Measurements from ENCODE around the gene DMRTA1.
"Not testable (repeated sequence)": the region's sequence is repeated elsewhere in the genome, so short reads cannot be mapped to it uniquely, and the experiment has no call there.

Gene DMRTA1

GRCh38 chr9:22457448-22457847 lies 10.8 kb downstream of the DMRTA1 start:
- TF ChIP-seq CTCF (IDR thresholded peaks at IDR 0.05; ENCODE audit: insufficient read depth, low read depth, low read length, missing control alignments) = no peak
- no peak for DNase-seq (ENCODE audit: low read depth)
- no peak overlapping the region for H3K4me3 ChIP-seq (ENCODE audit: low read depth, low read length)

- no peak for TF ChIP-seq CTCF (IDR thresholded peaks at IDR 0.05; ENCODE audit: insufficient read depth, low read depth, low read length, missing control alignments)
Observed at GRCh38 chr9:22463205-22463604, 16.6 kb downstream of the DMRTA1 start.

GRCh38 chr9:22469928-22470544 lies 23.4 kb downstream of the DMRTA1 start:
- no peak overlapping the region for H3K4me3 ChIP-seq (ENCODE audit: low read depth, low read length)
- TF ChIP-seq CTCF (IDR thresholded peaks at IDR 0.05; ENCODE audit: insufficient read depth, low read depth, low read length, missing control alignments) = peak; percentile 54
- DNase-seq (ENCODE audit: low read depth) = peak; percentile 37

More at GRCh38 chr9:22463205-22463604, 16.6 kb downstream of the DMRTA1 start:
- DNase-seq (ENCODE audit: low read depth) = no peak
- H3K4me3 ChIP-seq (ENCODE audit: low read depth, low read length) = no peak overlapping the region

- TF ChIP-seq CTCF (IDR thresholded peaks at IDR 0.05; ENCODE audit: insufficient read depth, low read depth, low read length, missing control alignments) = no peak
Observed at GRCh38 chr9:22481566-22481965, 34.9 kb downstream of the DMRTA1 start.

GRCh38 chr9:22483528-22484070 lies 37.0 kb downstream of the DMRTA1 start:
- no peak overlapping the region for H3K4me3 ChIP-seq (ENCODE audit: low read depth, low read length)
- no peak for DNase-seq (ENCODE audit: low read depth)
- no peak for TF ChIP-seq CTCF (IDR thresholded peaks at IDR 0.05; ENCODE audit: insufficient read depth, low read depth, low read length, missing control alignments)

More at GRCh38 chr9:22481566-22481965, 34.9 kb downstream of the DMRTA1 start:
- H3K4me3 ChIP-seq (ENCODE audit: low read depth, low read length) = no peak overlapping the region
- DNase-seq (ENCODE audit: low read depth) = no peak

GRCh38 chr9:22496197-22496596 lies 49.6 kb downstream of the DMRTA1 start:
- H3K4me3 ChIP-seq (ENCODE audit: low read depth, low read length); DNase-seq (ENCODE audit: low read depth): not testable (repeated sequence)

All from GM12865 (cell line).